Uterus (tissue), 2 donors: ENCODE measurements around the gene ROCK1.

Experiments used
- POLR2A ChIP-seq, 2 donors: fragments of 450-650 bp; IDR thresholded peaks; one replicate each; pipeline ENCODE4 v1.6.1; 2016; ENCODE audit warnings: antibody characterized with exemption in 2 of 2, mild to moderate bottlenecking in 1 of 2, moderate library complexity in 1 of 2
- TF ChIP-seq, protein P1 (sequence below), 4 experiments: fragments of 200-600 bp in 2 of 4; fragments of 450-650 bp in 2 of 4; sonication (generic) in 2 of 4; IDR thresholded peaks; one replicate each; pipeline ENCODE4 v1.5.1; 2016 to 2019; ENCODE audit warnings: antibody characterized with exemption in 4 of 4, mild to moderate bottlenecking in 2 of 4, moderate library complexity in 1 of 4

DNA sequence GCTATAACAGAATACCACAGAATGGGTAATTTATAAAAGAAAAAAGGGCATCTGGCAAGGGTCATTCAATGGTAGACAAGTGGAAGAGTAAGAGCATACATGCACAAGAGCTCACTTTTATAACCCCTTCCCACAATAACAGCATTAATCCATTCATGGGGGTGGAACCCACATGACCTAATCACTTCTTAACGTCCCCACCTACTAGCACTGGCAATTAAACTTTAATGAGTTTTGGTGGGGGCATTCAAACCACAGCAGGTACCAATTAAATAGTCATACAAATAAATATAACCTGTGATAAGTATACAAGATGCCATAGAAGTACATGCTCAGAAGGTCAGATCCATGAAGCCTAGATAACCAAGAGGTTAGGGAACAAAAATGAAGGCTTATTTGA is 48.6 kb downstream of the ROCK1 start:
- TF ChIP-seq, protein P1, sequence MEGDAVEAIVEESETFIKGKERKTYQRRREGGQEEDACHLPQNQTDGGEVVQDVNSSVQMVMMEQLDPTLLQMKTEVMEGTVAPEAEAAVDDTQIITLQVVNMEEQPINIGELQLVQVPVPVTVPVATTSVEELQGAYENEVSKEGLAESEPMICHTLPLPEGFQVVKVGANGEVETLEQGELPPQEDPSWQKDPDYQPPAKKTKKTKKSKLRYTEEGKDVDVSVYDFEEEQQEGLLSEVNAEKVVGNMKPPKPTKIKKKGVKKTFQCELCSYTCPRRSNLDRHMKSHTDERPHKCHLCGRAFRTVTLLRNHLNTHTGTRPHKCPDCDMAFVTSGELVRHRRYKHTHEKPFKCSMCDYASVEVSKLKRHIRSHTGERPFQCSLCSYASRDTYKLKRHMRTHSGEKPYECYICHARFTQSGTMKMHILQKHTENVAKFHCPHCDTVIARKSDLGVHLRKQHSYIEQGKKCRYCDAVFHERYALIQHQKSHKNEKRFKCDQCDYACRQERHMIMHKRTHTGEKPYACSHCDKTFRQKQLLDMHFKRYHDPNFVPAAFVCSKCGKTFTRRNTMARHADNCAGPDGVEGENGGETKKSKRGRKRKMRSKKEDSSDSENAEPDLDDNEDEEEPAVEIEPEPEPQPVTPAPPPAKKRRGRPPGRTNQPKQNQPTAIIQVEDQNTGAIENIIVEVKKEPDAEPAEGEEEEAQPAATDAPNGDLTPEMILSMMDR (IDR thresholded peaks at IDR 0.05) = no peak
- TF ChIP-seq POLR2A (IDR thresholded peaks at IDR 0.05) = no peak
